Keratinocyte (primary cell): ENCODE data around the gene NKX2-4. TPM values are rescaled to one million over a fixed set of nuclear protein-coding genes. Genes with fewer than 3 reads are reported as not detected.

ENCODE experiments used
- DNase-seq: peaks from one replicate; pipeline ENCODE4 v3.0.0-alpha.2; 2011; ENCODE audit warnings: low read depth, missing footprints, low spot score
- FAIRE-seq: peaks from 2 replicates; lab custom pipeline; 2011; peaks lifted over from hg19 to GRCh38; lab: Jason Lieb, UNC
- H2AFZ ChIP-seq: 2 replicates; pipeline ENCODE4 v1.6.0; 2012; ENCODE audit warnings: low read length, control low read depth, inconsistent platforms; ENCODE audit not compliant: control insufficient read depth
- H3K27ac ChIP-seq: 2 replicates; pipeline ENCODE4 v1.5.1; 2011; ENCODE audit warnings: low read length; ENCODE audit not compliant: control insufficient read depth, insufficient read depth
- H3K27me3 ChIP-seq: 3 replicates; pipeline ENCODE4 v1.6.0; 2011; ENCODE audit warnings: low read length; ENCODE audit not compliant: control insufficient read depth, insufficient read depth; ENCODE audit errors: extremely low read depth
- H3K36me3 ChIP-seq, 2 experiments: 2 replicates in 1 of 2; 3 replicates in 1 of 2; pipeline ENCODE4 v1.5.1; 2011; ENCODE audit warnings: low read length in 2 of 2, mild to moderate bottlenecking in 1 of 2; ENCODE audit not compliant: control insufficient read depth in 2 of 2, insufficient read depth in 2 of 2; ENCODE audit errors: extremely low read depth in 1 of 2
- H3K4me1 ChIP-seq: 3 replicates; pipeline ENCODE4 v1.5.1; 2011; ENCODE audit warnings: low read length; ENCODE audit not compliant: control insufficient read depth, insufficient read depth; ENCODE audit errors: extremely low read depth
- H3K4me2 ChIP-seq: 3 replicates; pipeline ENCODE4 v1.6.0; 2011; ENCODE audit warnings: low read depth, low read length; ENCODE audit not compliant: control insufficient read depth, insufficient read depth; ENCODE audit errors: extremely low read depth
- H3K4me3 ChIP-seq, 3 experiments: fragments of 200-600 bp in 1 of 3; sonication (generic) in 1 of 3; 2 replicates in 2 of 3; 3 replicates in 1 of 3; pipeline ENCODE4 v1.5.1; 2011 to 2016; ENCODE audit warnings: low read length in 3 of 3, mild to moderate bottlenecking in 3 of 3, control low read depth in 2 of 3, inconsistent platforms in 1 of 3, low read depth in 1 of 3, mixed read lengths in 1 of 3, mixed run types in 1 of 3, moderate library complexity in 1 of 3; ENCODE audit not compliant: control insufficient read depth in 2 of 3, insufficient read depth in 2 of 3; ENCODE audit errors: extremely low read depth in 1 of 3
- H3K79me2 ChIP-seq: 2 replicates; pipeline ENCODE4 v1.6.0; 2012; ENCODE audit warnings: low read length; ENCODE audit not compliant: control insufficient read depth, insufficient read depth
- H3K9ac ChIP-seq: 3 replicates; pipeline ENCODE4 v1.6.0; 2011; ENCODE audit warnings: low read length; ENCODE audit not compliant: control insufficient read depth, insufficient read depth; ENCODE audit errors: extremely low read depth
- H3K9me1 ChIP-seq: 3 replicates; pipeline ENCODE4 v1.6.0; 2011; ENCODE audit warnings: low read length; ENCODE audit not compliant: control insufficient read depth, insufficient read depth; ENCODE audit errors: extremely low read depth
- H3K9me3 ChIP-seq: 2 replicates; pipeline ENCODE4 v1.5.1; 2012; ENCODE audit warnings: low read depth, low read length; ENCODE audit not compliant: control insufficient read depth
- H4K20me1 ChIP-seq: 3 replicates; pipeline ENCODE4 v1.6.0; 2011; ENCODE audit warnings: low read length; ENCODE audit not compliant: control insufficient read depth, insufficient read depth; ENCODE audit errors: extremely low read depth
- EZH2 ChIP-seq: IDR thresholded peaks from one replicate; pipeline ENCODE4 v1.6.1; 2012; ENCODE audit warnings: inconsistent platforms, mild to moderate bottlenecking, low read length, moderate library complexity
- dilution Hi-C: fragments of 300-500 bp; cut with MboI; formaldehyde crosslinking; loops from one replicate; pipeline ENCODE4 v1.7.0; 2020; ENCODE audit warnings: low sequenced_read_pairs; ENCODE audit not compliant: extremely low pct_ligation_motif_present
- polyA plus RNA-seq, 5 experiments: library from polyadenylated mRNA; depleted of rRNA in 3 of 5; stranded (reverse) in 3 of 5; stranded (forward) in 1 of 5; unstranded in 1 of 5; fragments of >200 nt; gene quantifications; 1 replicate in 1 of 5; 2 replicates in 3 of 5; 3 replicates in 1 of 5; pipeline versions ENCODE4 v1.2.1 to v1.2.3, GENCODE V29; 2011 to 2012; ENCODE audit warnings: missing spikeins in 2 of 5, low read depth in 1 of 5, low replicate concordance in 1 of 5
- TF ChIP-seq, protein P1 (sequence below), 3 experiments: IDR thresholded peaks in 1 of 3; conservative IDR thresholded peaks in 1 of 3; optimal IDR thresholded peaks in 1 of 3; 2 replicates in 2 of 3; 3 replicates in 1 of 3; pipeline versions ENCODE3 to v1.5.1; 2011; ENCODE audit warnings: low read length in 3 of 3, mild to moderate bottlenecking in 3 of 3, moderate library complexity in 2 of 3, control low read depth in 1 of 3, inconsistent platforms in 1 of 3; ENCODE audit not compliant: insufficient read depth in 2 of 3; ENCODE audit errors: extremely low read depth in 1 of 3

NKX2-4 gene
- polyA plus RNA-seq, 1 donor (not counting 4 experiments of a cell fraction or from before 2014, with no cell fraction given): not detected

DNA sequence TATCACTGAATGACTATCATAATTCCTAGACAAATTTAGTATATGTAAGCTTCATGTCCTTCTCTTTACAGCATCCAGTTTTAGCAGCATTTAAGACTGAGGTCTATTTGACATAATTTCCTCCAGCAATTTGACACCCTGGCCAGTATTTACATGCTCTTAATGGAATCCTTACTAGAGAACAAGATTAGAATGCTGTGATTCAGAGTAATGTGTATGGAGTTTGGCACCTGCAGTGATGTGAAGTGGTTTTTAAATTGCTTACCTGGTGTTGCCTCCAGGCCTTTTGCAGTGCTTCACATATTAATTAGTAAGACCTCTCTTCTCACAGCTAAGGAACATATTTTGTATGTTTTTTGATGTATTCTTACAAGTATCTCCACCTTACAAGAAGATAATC, 9.8 kb downstream of the NKX2-4 start:
- no peaks in the 10 kb centered on the region for H3K79me2 ChIP-seq
- no peak overlapping the region for H2AFZ ChIP-seq
- no peak for TF ChIP-seq EZH2
- TF ChIP-seq, protein P1, sequence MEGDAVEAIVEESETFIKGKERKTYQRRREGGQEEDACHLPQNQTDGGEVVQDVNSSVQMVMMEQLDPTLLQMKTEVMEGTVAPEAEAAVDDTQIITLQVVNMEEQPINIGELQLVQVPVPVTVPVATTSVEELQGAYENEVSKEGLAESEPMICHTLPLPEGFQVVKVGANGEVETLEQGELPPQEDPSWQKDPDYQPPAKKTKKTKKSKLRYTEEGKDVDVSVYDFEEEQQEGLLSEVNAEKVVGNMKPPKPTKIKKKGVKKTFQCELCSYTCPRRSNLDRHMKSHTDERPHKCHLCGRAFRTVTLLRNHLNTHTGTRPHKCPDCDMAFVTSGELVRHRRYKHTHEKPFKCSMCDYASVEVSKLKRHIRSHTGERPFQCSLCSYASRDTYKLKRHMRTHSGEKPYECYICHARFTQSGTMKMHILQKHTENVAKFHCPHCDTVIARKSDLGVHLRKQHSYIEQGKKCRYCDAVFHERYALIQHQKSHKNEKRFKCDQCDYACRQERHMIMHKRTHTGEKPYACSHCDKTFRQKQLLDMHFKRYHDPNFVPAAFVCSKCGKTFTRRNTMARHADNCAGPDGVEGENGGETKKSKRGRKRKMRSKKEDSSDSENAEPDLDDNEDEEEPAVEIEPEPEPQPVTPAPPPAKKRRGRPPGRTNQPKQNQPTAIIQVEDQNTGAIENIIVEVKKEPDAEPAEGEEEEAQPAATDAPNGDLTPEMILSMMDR (optimal IDR thresholded peaks at IDR 0.05 in 1 of 3, IDR thresholded peaks at IDR 0.05 in 1 of 3, conservative IDR thresholded peaks at IDR 0.05 in 1 of 3; ENCODE audit: extremely low read depth in 1 of 3, insufficient read depth in 2 of 3, low read length in 3 of 3): no peak
- no peak overlapping the region for H3K27ac ChIP-seq
- peaks cover 12% of the 10 kb centered on the region for H3K27me3 ChIP-seq
- H3K4me2 ChIP-seq: no peak overlapping the region
- H4K20me1 ChIP-seq: no peaks in the 10 kb centered on the region
- no peaks in the 10 kb centered on the region for H3K9me1 ChIP-seq
- H3K4me3 ChIP-seq: no peak overlapping the region
- peak; percentile 17 for FAIRE-seq
- no peaks in the 10 kb centered on the region for H3K9me3 ChIP-seq
- dilution Hi-C loops: loop anchor here (10.0 kb wide), 1 partner anchor 63 kb away; no protein-coding TSS in a partner anchor
- peaks cover 2 to 19% of the 10 kb centered on the region in 2 experiments for H3K36me3 ChIP-seq
- H3K4me1 ChIP-seq: no peaks in the 10 kb centered on the region
- DNase-seq: no peak
- no peak overlapping the region for H3K9ac ChIP-seq

DNA sequence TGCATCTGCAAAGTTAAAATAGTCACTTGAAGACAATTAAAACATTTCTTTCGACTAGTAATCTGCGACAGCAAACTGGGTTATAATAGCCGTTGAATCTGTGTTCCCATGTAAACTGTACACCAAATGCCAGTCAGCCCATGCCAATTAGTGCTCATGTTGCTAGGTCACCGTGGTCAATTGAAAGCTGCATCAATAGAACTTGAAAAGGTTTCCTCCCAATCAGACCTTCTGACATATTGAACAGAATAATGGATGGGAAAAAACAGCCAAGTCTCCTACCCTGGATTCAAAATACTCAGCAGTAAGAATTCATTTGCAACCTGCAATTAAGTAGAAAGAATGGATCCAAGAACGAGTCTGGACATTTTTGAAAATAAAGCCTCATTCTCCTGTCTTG, 11.2 kb downstream of the NKX2-4 start:
- no peak for TF ChIP-seq EZH2
- TF ChIP-seq, protein P1 (optimal IDR thresholded peaks at IDR 0.05 in 1 of 3, IDR thresholded peaks at IDR 0.05 in 1 of 3, conservative IDR thresholded peaks at IDR 0.05 in 1 of 3; ENCODE audit: extremely low read depth in 1 of 3, insufficient read depth in 2 of 3, low read length in 3 of 3): no peak
- no peak overlapping the region for H3K9ac ChIP-seq
- no peak overlapping the region for H3K4me2 ChIP-seq
- dilution Hi-C loops: loop anchor here (10.0 kb wide), 1 partner anchor 61 kb away; no protein-coding TSS in a partner anchor
- peaks cover under 1% of the 10 kb centered on the region for H3K27me3 ChIP-seq
- H3K36me3 ChIP-seq: peaks cover 2 to 23% of the 10 kb centered on the region in 2 experiments
- H3K9me1 ChIP-seq: no peaks in the 10 kb centered on the region
- no peak for FAIRE-seq
- H3K79me2 ChIP-seq: no peaks in the 10 kb centered on the region
- no peak overlapping the region for H3K27ac ChIP-seq
- no peaks in the 10 kb centered on the region for H3K4me1 ChIP-seq
- no peak overlapping the region for H3K4me3 ChIP-seq
- DNase-seq: no peak
- no peaks in the 10 kb centered on the region for H3K9me3 ChIP-seq
- H4K20me1 ChIP-seq: no peaks in the 10 kb centered on the region
- no peak overlapping the region for H2AFZ ChIP-seq
